HCT116 (cell line): ENCODE measurements around the gene CST11. TPM values are rescaled to one million over a fixed set of nuclear protein-coding genes. Genes with fewer than 3 reads are reported as not detected.

Source experiments
- ATAC-seq: fragments of 200-7000 bp; cut with Tn5 transposase; 2 replicates; pipeline ENCODE4 v1.9.1; 2020; ENCODE audit warnings: mild to moderate bottlenecking, moderate library complexity
- BruUV-seq: library from RNA; stranded (reverse); fragments of 400-500 nt; replicated peaks from 2 replicates; lab custom pipeline; 2021; lab: Mats Ljungman, UMichigan
- CTCF ChIA-PET: fragments of 300-600 bp; sonication (Branson Sonifier 250); formaldehyde crosslinking; loops from one replicate; lab custom pipeline; 2021; ENCODE audit warnings: antibody characterized with exemption; lab: Charles Lee
- POLR2A ChIA-PET: fragments of 300-600, 350-600 bp; sonication (Branson Sonifier 250); formaldehyde crosslinking; loops from one replicate; lab custom pipeline; 2021; ENCODE audit warnings: antibody characterized with exemption; lab: Charles Lee
- RAD21 ChIA-PET, 2 experiments: fragments of 300-600 bp; sonication (Branson Sonifier 250); formaldehyde crosslinking; loops; one replicate each; lab custom pipeline; 2023; ENCODE audit warnings: low total read pairs in 2 of 2; ENCODE audit not compliant: uncharacterized antibody in 2 of 2, unreplicated experiment in 2 of 2, low non-redundant PET in 1 of 2; lab: Charles Lee
- DNase-seq: peaks from one replicate; pipeline ENCODE4 v3.0.0-alpha.2; 2010; ENCODE audit warnings: low read depth, low spot score
- H2AFZ ChIP-seq: fragments of 200-600 bp; shearing (Covaris generic), sonication (generic); 2 replicates; pipeline ENCODE4 v1.6.1; 2017; ENCODE audit warnings: low read depth, mixed run types, mixed read lengths, antibody characterized with exemption, low read length; ENCODE audit not compliant: poor library complexity, severe bottlenecking
- H3K27ac ChIP-seq: 2 replicates; pipeline ENCODE4 v1.5.1; 2012; ENCODE audit warnings: low read depth, low read length
- H3K27me3 ChIP-seq: fragments of 200-600 bp; sonication (generic); 2 replicates; pipeline ENCODE4 v1.6.1; 2016; ENCODE audit warnings: mixed run types, low read length, mixed read lengths; ENCODE audit not compliant: insufficient read depth
- H3K36me3 ChIP-seq, 2 experiments: fragments of 200-500 bp in 1 of 2; fragments of 200-600 bp in 1 of 2; sonication (Bioruptor generic) in 1 of 2; sonication (generic) in 1 of 2; 2 replicates each; pipeline versions ENCODE4 v1.5.1 to v1.6.1; 2014 to 2016; ENCODE audit warnings: low read length in 2 of 2, inconsistent platforms in 1 of 2, mixed read lengths in 1 of 2, mixed run types in 1 of 2; ENCODE audit not compliant: insufficient read depth in 2 of 2, control insufficient read depth in 1 of 2
- H3K4me1 ChIP-seq, 2 experiments: fragments of 200-600 bp in 1 of 2; sonication (generic) in 1 of 2; 2 replicates each; pipeline versions ENCODE4 v1.5.1 to v1.6.1; 2012 to 2017; ENCODE audit warnings: low read length in 2 of 2, inconsistent platforms in 1 of 2, mild to moderate bottlenecking in 1 of 2, mixed read lengths in 1 of 2, mixed run types in 1 of 2, moderate library complexity in 1 of 2; ENCODE audit not compliant: insufficient read depth in 2 of 2, control insufficient read depth in 1 of 2
- H3K4me2 ChIP-seq: fragments of 200-600 bp; sonication (generic); 2 replicates; pipeline ENCODE4 v1.6.1; 2017; ENCODE audit warnings: mixed run types, low read length, mixed read lengths
- H3K4me3 ChIP-seq, 2 experiments: fragments of 200-600 bp in 1 of 2; sonication (generic) in 1 of 2; replicated peaks in 1 of 2; 2 replicates each; pipeline ENCODE4 v1.5.1; 2011 to 2016; ENCODE audit warnings: low read length in 2 of 2, control low read depth in 1 of 2, low read depth in 1 of 2, mild to moderate bottlenecking in 1 of 2, mixed read lengths in 1 of 2, mixed run types in 1 of 2
- H3K79me2 ChIP-seq: fragments of 200-600 bp; sonication (generic); 2 replicates; pipeline ENCODE4 v1.6.1; 2017; ENCODE audit warnings: mild to moderate bottlenecking, mixed run types, low read length, moderate library complexity, mixed read lengths; ENCODE audit not compliant: insufficient read depth
- H3K9ac ChIP-seq: fragments of 200-600 bp; sonication (generic); 2 replicates; pipeline ENCODE4 v1.6.1; 2016; ENCODE audit warnings: low read length, mixed read lengths
- H3K9me2 ChIP-seq: fragments of 200-600 bp; sonication (generic), shearing (Covaris generic); 2 replicates; pipeline ENCODE4 v1.6.1; 2017; ENCODE audit warnings: mixed run types, mild to moderate bottlenecking, moderate library complexity; ENCODE audit not compliant: insufficient read depth
- H3K9me3 ChIP-seq, 2 experiments: fragments of 200-500 bp in 1 of 2; fragments of 200-600 bp in 1 of 2; sonication (Bioruptor generic) in 1 of 2; sonication (generic) in 1 of 2; 2 replicates each; pipeline ENCODE4 v1.6.1; 2014 to 2017; ENCODE audit warnings: low read length in 2 of 2, mixed read lengths in 2 of 2, inconsistent platforms in 1 of 2, low read depth in 1 of 2, mild to moderate bottlenecking in 1 of 2, mixed run types in 1 of 2, moderate library complexity in 1 of 2; ENCODE audit not compliant: control insufficient read depth in 1 of 2, insufficient read depth in 1 of 2
- H4K20me1 ChIP-seq: fragments of 200-600 bp; sonication (generic), shearing (Covaris generic); 2 replicates; pipeline ENCODE4 v1.6.1; 2017; ENCODE audit warnings: mixed run types, mild to moderate bottlenecking, moderate library complexity; ENCODE audit not compliant: insufficient read depth
- CEBPB ChIP-seq: IDR thresholded peaks from 2 replicates; pipeline ENCODE4 v1.6.1; 2012; ENCODE audit warnings: low read depth
- CTCF ChIP-seq, 3 experiments: fragments of 200-600 bp in 1 of 3; sonication (generic) in 1 of 3; IDR thresholded peaks in 2 of 3; conservative IDR thresholded peaks in 1 of 3; 2 replicates each; pipeline ENCODE4 v1.5.1; 2012 to 2017; ENCODE audit warnings: low read depth in 2 of 3, low read length in 2 of 3, antibody characterized with exemption in 1 of 3, borderline replicate concordance in 1 of 3, control low read depth in 1 of 3, mild to moderate bottlenecking in 1 of 3, mixed read lengths in 1 of 3, mixed run types in 1 of 3, moderate library complexity in 1 of 3; ENCODE audit not compliant: insufficient read depth in 1 of 3
- EGR1 ChIP-seq: IDR thresholded peaks from 2 replicates; pipeline ENCODE4 v1.6.1; 2012; ENCODE audit warnings: low read depth
- ELF1 ChIP-seq: IDR thresholded peaks from 2 replicates; pipeline ENCODE4 v1.6.1; 2012; ENCODE audit warnings: low read depth, borderline replicate concordance
- EZH2 ChIP-seq: fragments of 200-600 bp; sonication (generic); IDR thresholded peaks from 2 replicates; pipeline ENCODE4 v1.6.1; 2017; ENCODE audit warnings: antibody characterized with exemption, mixed run types
- SP1 ChIP-seq: IDR thresholded peaks from 2 replicates; pipeline ENCODE4 v1.6.1; 2012; ENCODE audit warnings: low read depth
- YY1 ChIP-seq: IDR thresholded peaks from 2 replicates; pipeline ENCODE4 v1.6.1; 2011; ENCODE audit warnings: low read length, low read depth, moderate library complexity, mild to moderate bottlenecking; ENCODE audit not compliant: insufficient replicate concordance; ENCODE audit errors: extremely low read depth
- ZBTB33 ChIP-seq: IDR thresholded peaks from 2 replicates; pipeline ENCODE4 v1.6.1; 2011; ENCODE audit warnings: mild to moderate bottlenecking, low read length, moderate library complexity; ENCODE audit not compliant: insufficient replicate concordance; ENCODE audit errors: extremely low read depth
- ZNF274 ChIP-seq: fragments of 200-500 bp; sonication (Bioruptor generic); IDR thresholded peaks from 2 replicates; pipeline ENCODE4 v1.6.1; 2014; ENCODE audit warnings: mild to moderate bottlenecking, low read depth, low read length, inconsistent platforms
- intact Hi-C: fragments of 100-400 bp; cut with micrococcal nuclease; formaldehyde crosslinking; loops from 2 replicates; pipeline ENCODE4 v1.10.0; 2022
- total RNA-seq: library from RNA; stranded (reverse); gene quantifications from one replicate; pipeline ENCODE4 v1.2.1, GENCODE V29; 2021; ENCODE audit not compliant: unreplicated experiment

The CST11 gene
- total RNA-seq, 1 experiment from 2014 or later = not detected

GRCh38 chr20:23493172-23493772, 40.6 kb upstream of the CST11 start (continued):
- TF ChIP-seq CTCF (IDR thresholded peaks at IDR 0.05 in 2 of 3, conservative IDR thresholded peaks at IDR 0.05 in 1 of 3; ENCODE audit: borderline replicate concordance in 1 of 3, insufficient read depth in 1 of 3, low read depth in 2 of 3, low read length in 2 of 3) (no peak), EGR1 (no peak), ZBTB33 (no peak), EZH2 (no peak)

GRCh38 chr20:23492292-23492691, 39.6 kb upstream of the CST11 start:
- ChIA-PET RAD21 (interaction anchor here in 1 of 2 experiments (0.6 kb wide), 1 partner anchor 37 kb away, joined by 4 read pairs; no protein-coding TSS in a partner anchor), CTCF (no interaction called here), POLR2A (no interaction called here)
- H3K9ac ChIP-seq = no peak overlapping the region
- H3K79me2 ChIP-seq = no peaks in the 10 kb centered on the region
- intact Hi-C loops = no loop called here
- H3K4me2 ChIP-seq = no peak overlapping the region
- DNase-seq (no peak), ATAC-seq (no peak)
- no peaks in the 10 kb centered on the region for H3K4me1 ChIP-seq
- H3K36me3 ChIP-seq = no peaks in the 10 kb centered on the region
- BruUV-seq = no TSS peak
- H3K27me3 ChIP-seq = no peaks in the 10 kb centered on the region
- H3K9me2 ChIP-seq = no peaks in the 10 kb centered on the region
- H2AFZ ChIP-seq = no peak overlapping the region
- H3K27ac ChIP-seq = no peak overlapping the region
- no peaks in the 10 kb centered on the region; a peak in 1 of 4 replicates for H3K9me3 ChIP-seq
- TF ChIP-seq CEBPB (no peak), EZH2 (no peak), EGR1 (no peak), ZNF274 (no peak), ELF1 (no peak), SP1 (no peak), YY1 (no peak)
- no peak overlapping the region for H3K4me3 ChIP-seq
- no peaks in the 10 kb centered on the region for H4K20me1 ChIP-seq
